GM23338 (cell line): ENCODE results near the gene USH1C. TPM values are rescaled to one million over a fixed set of nuclear protein-coding genes. Genes with fewer than 3 reads are reported as not detected.
A peak's percentile ranks its signal among the peaks of the same experiment; 100 is the strongest.

ENCODE experiments used
- ATAC-seq: fragments of 200-7000 bp; cut with Tn5 transposase; 3 replicates; pipeline ENCODE4 v1.9.1; 2020
- DNase-seq: peaks from one replicate; pipeline ENCODE4 v3.0.0-alpha.2; 2015; ENCODE audit warnings: low spot score
- H2AFZ ChIP-seq: fragments of 200-600 bp; sonication (generic); 2 replicates; pipeline ENCODE4 v1.8.0; 2016; ENCODE audit warnings: antibody characterized with exemption, mild to moderate bottlenecking, moderate library complexity
- H3F3A ChIP-seq: fragments of 200-600 bp; sonication (generic); replicated peaks from 2 replicates; pipeline ENCODE4 v1.8.0; 2017; ENCODE audit warnings: antibody characterized with exemption, mixed run types, low read depth
- H3K27ac ChIP-seq: fragments of 200-600 bp; sonication (generic); 2 replicates; pipeline ENCODE4 v1.6.1; 2016; ENCODE audit warnings: low read depth
- H3K27me3 ChIP-seq: fragments of 200-600 bp; sonication (generic); 2 replicates; pipeline ENCODE4 v1.8.0; 2016; ENCODE audit warnings: mild to moderate bottlenecking, mixed run types, moderate library complexity; ENCODE audit not compliant: insufficient read depth
- H3K36me3 ChIP-seq: fragments of 200-600 bp; sonication (generic); 2 replicates; pipeline ENCODE4 v1.8.0; 2016; ENCODE audit warnings: mild to moderate bottlenecking; ENCODE audit not compliant: insufficient read depth
- H3K4me1 ChIP-seq: fragments of 200-600 bp; sonication (generic); 2 replicates; pipeline ENCODE4 v1.8.0; 2016; ENCODE audit warnings: mild to moderate bottlenecking, moderate library complexity; ENCODE audit not compliant: insufficient read depth
- H3K4me2 ChIP-seq: fragments of 200-600 bp; sonication (generic); 2 replicates; pipeline ENCODE4 v1.7.1; 2017; ENCODE audit warnings: mixed run types
- H3K4me3 ChIP-seq: fragments of 200-600 bp; sonication (generic); 2 replicates; pipeline ENCODE4 v1.6.1; 2016; ENCODE audit warnings: mixed run types
- H3K79me2 ChIP-seq: fragments of 200-600 bp; sonication (generic); replicated peaks from 2 replicates; pipeline ENCODE4 v1.8.0; 2017; ENCODE audit warnings: mild to moderate bottlenecking; ENCODE audit not compliant: insufficient read depth
- H3K9me2 ChIP-seq: fragments of 200-600 bp; sonication (generic); 2 replicates; pipeline ENCODE4 v1.8.0; 2017; ENCODE audit not compliant: insufficient read depth
- H4K20me1 ChIP-seq: fragments of 200-600 bp; sonication (generic); replicated peaks from 2 replicates; pipeline ENCODE4 v1.8.0; 2017; ENCODE audit warnings: mild to moderate bottlenecking; ENCODE audit not compliant: insufficient read depth
- H3K27ac Mint-ChIP-seq: 2 replicates; pipeline ENCODE4 v1.8.0; 2020; ENCODE audit warnings: inconsistent platforms, mild to moderate bottlenecking, moderate library complexity, mixed read lengths
- H3K27me3 Mint-ChIP-seq: 3 replicates; pipeline ENCODE4 v1.8.0; 2022; ENCODE audit warnings: low read depth, mild to moderate bottlenecking, moderate library complexity, mixed read lengths, inconsistent platforms; ENCODE audit not compliant: insufficient read depth, poor library complexity
- H3K36me3 Mint-ChIP-seq: 3 replicates; pipeline ENCODE4 v1.8.0; 2021; ENCODE audit warnings: low read depth, mild to moderate bottlenecking, inconsistent platforms, moderate library complexity, mixed read lengths
- H3K4me1 Mint-ChIP-seq: 3 replicates; pipeline ENCODE4 v1.8.0; 2020; ENCODE audit warnings: mild to moderate bottlenecking, inconsistent platforms, mixed read lengths
- H3K4me3 Mint-ChIP-seq: 3 replicates; pipeline ENCODE4 v1.8.0; 2021; ENCODE audit warnings: moderate library complexity, mild to moderate bottlenecking, inconsistent platforms, mixed read lengths
- H3K9me3 Mint-ChIP-seq: 3 replicates; pipeline ENCODE4 v1.8.0; 2020; ENCODE audit warnings: moderate library complexity, mild to moderate bottlenecking, inconsistent platforms, mixed read lengths
- CREB1 ChIP-seq: fragments of 250-450 bp; sonication (Bioruptor Pico); IDR thresholded peaks from 2 replicates; pipeline ENCODE4 v1.5.0; 2020; ENCODE audit warnings: low read depth, mild to moderate bottlenecking, moderate library complexity
- ETS1 ChIP-seq: IDR thresholded peaks from 2 replicates; pipeline ENCODE4 v1.6.1; 2016; ENCODE audit warnings: antibody characterized with exemption
- EZH2 ChIP-seq: fragments of 200-600 bp; sonication (generic); IDR thresholded peaks from one replicate; pipeline ENCODE4 v1.8.0; 2017; ENCODE audit warnings: antibody characterized with exemption, mild to moderate bottlenecking, low read depth; ENCODE audit not compliant: unreplicated experiment
- JUNB ChIP-seq: IDR thresholded peaks from one replicate; pipeline ENCODE4 v1.6.1; 2016; ENCODE audit warnings: antibody characterized with exemption; ENCODE audit not compliant: unreplicated experiment
- POLR2AphosphoS5 ChIP-seq: IDR thresholded peaks from 2 replicates; pipeline ENCODE4 v1.6.1; 2016; ENCODE audit warnings: antibody characterized with exemption, low read depth
- REST ChIP-seq: IDR thresholded peaks from one replicate; pipeline ENCODE4 v1.6.1; 2018; ENCODE audit warnings: antibody characterized with exemption; ENCODE audit not compliant: unreplicated experiment
- STAT1 ChIP-seq: IDR thresholded peaks from one replicate; pipeline ENCODE4 v1.6.1; 2016; ENCODE audit warnings: antibody characterized with exemption; ENCODE audit not compliant: unreplicated experiment
- ZNF114 ChIP-seq: fragments of 250-450 bp; sonication (Bioruptor Pico); IDR thresholded peaks from 2 replicates; pipeline ENCODE4 v1.5.0; 2020; ENCODE audit warnings: mild to moderate bottlenecking, moderate library complexity
- ZNF331 ChIP-seq: fragments of 250-450 bp; sonication (Bioruptor Pico); IDR thresholded peaks from 2 replicates; pipeline ENCODE4 v1.5.0; 2020; ENCODE audit warnings: low read depth, mild to moderate bottlenecking, moderate library complexity
- polyA plus RNA-seq: library from polyadenylated mRNA; unstranded; fragments of >200 nt; fragmentation: Nextera tagmentation; extraction: Ambion mirVana; gene quantifications from 2 replicates; pipeline ENCODE4 v1.2.1, GENCODE V29; 2016
- total RNA-seq: library from RNA; depleted of rRNA; stranded (reverse); fragments of >200 nt; shearing (Covaris generic); gene quantifications from 2 replicates; pipeline ENCODE4 v1.2.3, GENCODE V29; 2014

USH1C gene
- total and polyA plus RNA-seq, 2 experiments from 2014 or later, result 1.3 to 1.8 TPM

GRCh38 chr11:17550450-17551346 lies 6.5 kb upstream of the USH1C start:
- Histone ChIP-seq H3K9me2 (no peaks in the 10 kb centered on the region), H4K20me1 (no peaks in the 10 kb centered on the region), H3K27ac (no peak overlapping the region), H3K36me3 (no peaks in the 10 kb centered on the region), H3K4me1 (peaks cover 9% of the 10 kb centered on the region), H3K4me3 (no peak overlapping the region), H3F3A (no peaks in the 10 kb centered on the region), H3K4me2 (no peak overlapping the region), H3K27me3 (no peaks in the 10 kb centered on the region), H3K79me2 (no peaks in the 10 kb centered on the region), H2AFZ (no peak overlapping the region)
- Mint-ChIP-seq H3K27ac (no peak overlapping the region), H3K9me3 (no peaks in the 10 kb centered on the region), H3K36me3 (no peaks in the 10 kb centered on the region), H3K4me3 (no peak overlapping the region), H3K4me1 (peaks cover 25% of the 10 kb centered on the region), H3K27me3 (peaks cover 11% of the 10 kb centered on the region)
- no peak for DNase-seq
- no peak for TF ChIP-seq ZNF114 (CRISPR knock-in tag)
- no peak for TF ChIP-seq REST
- no peak for TF ChIP-seq CREB1 (CRISPR knock-in tag)
- no peak for TF ChIP-seq JUNB
- TF ChIP-seq STAT1, result no peak
- no peak for TF ChIP-seq POLR2AphosphoS5
- no peak for TF ChIP-seq EZH2
- ATAC-seq, result no peak

GRCh38 chr11:17548444-17548843 lies 4.2 kb upstream of the USH1C start:
- Histone ChIP-seq H3K4me3 (no peak overlapping the region), H3K36me3 (no peaks in the 10 kb centered on the region), H3K27me3 (peaks cover 6% of the 10 kb centered on the region), H2AFZ (no peak overlapping the region), H3K79me2 (no peaks in the 10 kb centered on the region), H4K20me1 (no peaks in the 10 kb centered on the region), H3F3A (no peaks in the 10 kb centered on the region), H3K9me2 (no peaks in the 10 kb centered on the region), H3K27ac (no peak overlapping the region), H3K4me2 (peak overlapping the region; percentile 69; the same call in 1 of the 2 replicates), H3K4me1 (peaks cover 12% of the 10 kb centered on the region)
- H3K36me3 Mint-ChIP-seq, result no peaks in the 10 kb centered on the region
- no peak overlapping the region for H3K27ac Mint-ChIP-seq
- ATAC-seq (peak; percentile 36), DNase-seq (peak; percentile 85)
- H3K27me3 Mint-ChIP-seq, result peaks cover 20% of the 10 kb centered on the region
- no peaks in the 10 kb centered on the region for H3K9me3 Mint-ChIP-seq
- H3K4me3 Mint-ChIP-seq, result no peak overlapping the region
- H3K4me1 Mint-ChIP-seq, result peaks cover 31% of the 10 kb centered on the region
- TF ChIP-seq REST (no peak), ETS1 (no peak), ZNF331 (CRISPR knock-in tag) (no peak), POLR2AphosphoS5 (no peak), CREB1 (CRISPR knock-in tag) (no peak)
